BJ (cell line): ENCODE data around the gene SCGB3A1. TPM values are rescaled to one million over a fixed set of nuclear protein-coding genes. Genes with fewer than 3 reads are reported as not detected.
A peak's percentile ranks its signal among the peaks of the same experiment; 100 is the strongest.

Source experiments
- CTCF ChIA-PET: fragments of 350-600 bp; formaldehyde crosslinking; extraction: SDS; loops from one replicate; lab custom pipeline; 2021; ENCODE audit warnings: antibody characterized with exemption, inconsistent platforms; lab: Yijun Ruan, JAX
- POLR2A ChIA-PET: fragments of 300-600 bp; sonication (Branson Sonifier 250); formaldehyde crosslinking; extraction: SDS; loops from one replicate; lab custom pipeline; 2021; ENCODE audit warnings: antibody characterized with exemption; lab: Charles Lee
- DNase-seq: peaks from one replicate; pipeline ENCODE4 v3.0.0-alpha.2; 2011; ENCODE audit warnings: low read depth
- H3K27me3 ChIP-seq: 2 replicates; pipeline ENCODE4 v1.6.0; 2011; ENCODE audit warnings: low read length; ENCODE audit not compliant: control insufficient read depth, insufficient read depth
- H3K36me3 ChIP-seq: 2 replicates; pipeline ENCODE4 v1.5.1; 2011; ENCODE audit warnings: low read length; ENCODE audit not compliant: control insufficient read depth, insufficient read depth
- H3K4me3 ChIP-seq: 2 replicates; pipeline ENCODE4 v1.5.1; 2011; ENCODE audit warnings: low read depth, mild to moderate bottlenecking, control low read depth, low read length
- CTCF ChIP-seq: IDR thresholded peaks from 2 replicates; pipeline ENCODE4 v1.5.1; 2011; ENCODE audit warnings: low read depth, mild to moderate bottlenecking, control low read depth, inconsistent platforms, low read length, moderate library complexity; ENCODE audit not compliant: insufficient read depth
- polyA plus RNA-seq: library from polyadenylated mRNA; depleted of rRNA; stranded (reverse); fragments of >200 nt; gene quantifications from 2 replicates; pipeline ENCODE4 v1.2.3, GENCODE V29; 2011

Gene SCGB3A1
- polyA plus RNA-seq, 1 experiment = not detected

DNA sequence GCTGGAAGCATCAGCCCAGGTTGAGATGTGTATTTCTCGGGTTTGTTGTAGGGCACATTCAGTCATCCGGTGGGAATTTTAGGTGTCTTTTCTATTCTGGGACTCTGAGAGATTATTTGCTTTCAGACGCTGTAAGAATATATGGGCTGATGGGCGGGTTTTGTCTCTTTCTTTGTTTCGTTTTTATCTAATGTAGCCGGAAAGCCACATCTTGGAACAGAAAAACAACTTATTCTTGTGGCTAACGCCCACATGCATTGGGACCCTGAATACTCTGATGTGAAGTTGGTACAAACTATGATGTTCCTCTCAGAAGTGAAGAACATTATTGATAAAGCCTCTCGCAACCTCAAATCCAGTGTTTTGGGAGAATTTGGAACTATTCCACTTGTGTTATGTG is 22.4 kb downstream of the SCGB3A1 start:
- CTCF ChIA-PET = no interaction called here
- POLR2A ChIA-PET = no interaction called here

DNA sequence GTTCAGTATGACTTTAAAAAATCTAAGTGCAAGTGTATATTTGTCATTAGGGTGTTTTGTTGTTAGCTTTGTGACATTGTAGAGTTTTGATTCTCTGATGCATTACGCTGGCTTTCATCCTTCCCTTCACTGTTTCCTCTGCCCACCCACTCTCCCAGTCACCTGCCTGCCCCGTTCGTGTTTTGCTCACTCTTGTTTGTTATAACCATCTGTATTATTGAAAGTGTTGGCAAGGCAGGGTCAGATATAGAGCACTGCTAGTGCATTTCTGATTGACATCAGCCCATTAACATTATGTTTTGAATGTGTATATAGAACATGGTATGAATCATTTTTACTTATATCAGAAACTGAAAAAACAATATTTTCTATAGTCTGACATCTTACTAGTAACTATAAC is 27.3 kb downstream of the SCGB3A1 start:
- ChIA-PET POLR2A (no interaction called here), CTCF (no interaction called here)
- no peak for TF ChIP-seq CTCF
- Histone ChIP-seq H3K36me3 (peaks cover 7% of the 10 kb centered on the region), H3K27me3 (no peaks in the 10 kb centered on the region), H3K4me3 (no peak overlapping the region)
- DNase-seq = no peak

More for the DNA sequence above, 22.4 kb downstream of the SCGB3A1 start:
- Histone ChIP-seq H3K4me3 (no peak overlapping the region), H3K27me3 (no peaks in the 10 kb centered on the region), H3K36me3 (peaks cover 7% of the 10 kb centered on the region)
- DNase-seq = no peak
- no peak for TF ChIP-seq CTCF

GRCh38 chr5:180558232-180558631 is 33.1 kb downstream of the SCGB3A1 start:
- Histone ChIP-seq H3K36me3 (peaks cover 3% of the 10 kb centered on the region), H3K4me3 (no peak overlapping the region), H3K27me3 (no peaks in the 10 kb centered on the region)
- no peak for DNase-seq
- ChIA-PET CTCF (interaction anchor here (0.6 to 1.1 kb wide), 2 partner anchors 15 to 48 kb away, joined by 3 to 4 read pairs; no protein-coding TSS in a partner anchor), POLR2A (no interaction called here)
- TF ChIP-seq CTCF = no peak

DNA sequence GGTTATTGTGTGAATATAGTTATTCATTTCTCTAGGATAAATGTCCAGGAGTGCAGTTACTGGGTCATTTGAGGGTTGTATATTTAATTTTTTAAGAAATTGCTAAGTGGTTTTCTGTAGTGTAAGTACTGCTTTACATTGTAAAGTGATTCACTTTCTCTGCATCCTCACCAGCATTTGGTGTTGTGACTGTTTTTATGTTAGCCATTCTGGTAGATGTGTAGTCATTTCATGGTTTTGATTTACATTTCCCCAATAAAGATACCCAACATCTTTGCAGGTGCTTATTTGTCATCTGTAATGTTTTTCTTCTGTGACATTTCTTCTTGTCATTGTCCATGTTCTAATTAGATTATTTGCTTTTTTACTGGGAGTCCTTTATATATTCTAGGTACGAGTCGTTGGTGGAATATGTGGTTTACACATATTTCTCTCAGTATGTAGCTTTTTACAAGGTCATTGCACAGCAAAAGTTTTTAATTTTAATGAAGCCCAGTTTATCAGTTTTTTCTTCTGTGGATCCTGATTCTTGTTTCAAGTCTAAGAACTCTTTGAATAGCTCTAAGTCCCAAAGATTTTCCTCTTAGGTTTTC is 34.0 kb downstream of the SCGB3A1 start:
- Histone ChIP-seq H3K27me3 (no peaks in the 10 kb centered on the region), H3K4me3 (no peak overlapping the region), H3K36me3 (peaks cover 3% of the 10 kb centered on the region)
- POLR2A ChIA-PET = no interaction called here
- CTCF ChIA-PET = interaction anchor here (1.1 kb wide), 1 partner anchor 16 kb away, joined by 4 read pairs; no protein-coding TSS in a partner anchor
- peak; percentile 6 for DNase-seq
- TF ChIP-seq CTCF = no peak

DNA sequence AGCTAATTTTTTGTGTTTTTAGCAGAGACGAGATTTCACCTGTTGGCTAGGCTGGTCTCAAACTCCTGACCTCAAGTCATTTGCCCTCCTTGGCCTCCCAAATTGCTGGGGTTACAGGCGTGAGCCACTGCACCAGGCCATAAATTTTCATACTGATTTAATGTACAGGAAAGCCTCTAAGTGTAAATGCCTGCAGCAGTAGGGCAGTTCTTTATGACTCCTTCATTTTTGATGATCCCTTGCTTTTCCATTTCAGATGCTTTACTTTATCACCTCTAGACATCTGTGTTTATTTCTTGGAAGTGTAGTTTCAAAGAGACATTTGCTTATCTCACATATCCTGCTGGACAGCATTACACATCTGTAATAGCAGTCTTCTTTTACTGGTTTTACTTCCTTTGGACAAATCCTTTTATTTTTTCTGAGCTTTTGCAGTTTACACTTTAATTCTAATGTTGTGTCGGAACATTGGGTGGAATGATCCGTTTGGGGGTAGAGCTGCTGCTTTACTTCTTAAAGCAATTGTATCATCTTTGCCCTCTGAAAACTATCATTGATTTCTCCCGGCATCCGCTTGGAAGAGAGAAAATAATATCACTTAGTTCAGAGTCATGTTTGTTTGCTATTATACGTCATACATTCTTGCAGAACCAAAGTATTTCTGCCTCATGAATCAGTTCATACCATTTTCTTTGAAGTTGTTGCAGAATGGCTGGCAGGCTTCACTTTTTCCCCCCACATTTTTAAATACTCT is 36.0 kb downstream of the SCGB3A1 start:
- ChIA-PET POLR2A (no interaction called here), CTCF (interaction anchor here (0.9 kb wide), 1 partner anchor 18 kb away, joined by 3 read pairs; no protein-coding TSS in a partner anchor)
- Histone ChIP-seq H3K4me3 (no peak overlapping the region), H3K27me3 (no peaks in the 10 kb centered on the region), H3K36me3 (peaks cover 3% of the 10 kb centered on the region; the same call in 1 of the 2 replicates)
- DNase-seq = peak; percentile 9
- no peak for TF ChIP-seq CTCF
